ENCODE results near the gene ZNF302.

ZNF302 gene

DNA sequence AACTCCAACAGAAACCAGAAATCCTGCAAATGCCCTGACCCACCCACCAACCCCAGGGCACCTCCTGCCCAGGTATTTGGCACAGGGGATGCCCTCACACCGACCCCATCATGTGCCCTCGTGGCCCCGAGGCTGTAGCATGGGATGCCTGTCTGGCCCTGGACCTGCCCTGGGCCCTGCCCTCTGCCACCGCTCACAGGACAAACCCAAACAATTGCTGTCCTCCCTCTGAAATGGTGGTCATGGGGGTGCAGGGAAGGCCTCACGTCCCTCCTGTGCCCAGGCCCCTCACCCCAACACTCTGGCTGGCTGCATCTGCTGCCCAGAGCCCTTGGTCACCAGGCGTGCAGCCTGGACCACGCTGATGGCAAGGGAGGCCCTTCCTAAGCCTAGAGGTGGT lies 54.5 kb downstream of the ZNF302 start:
- no peak for DNase-seq

DNA sequence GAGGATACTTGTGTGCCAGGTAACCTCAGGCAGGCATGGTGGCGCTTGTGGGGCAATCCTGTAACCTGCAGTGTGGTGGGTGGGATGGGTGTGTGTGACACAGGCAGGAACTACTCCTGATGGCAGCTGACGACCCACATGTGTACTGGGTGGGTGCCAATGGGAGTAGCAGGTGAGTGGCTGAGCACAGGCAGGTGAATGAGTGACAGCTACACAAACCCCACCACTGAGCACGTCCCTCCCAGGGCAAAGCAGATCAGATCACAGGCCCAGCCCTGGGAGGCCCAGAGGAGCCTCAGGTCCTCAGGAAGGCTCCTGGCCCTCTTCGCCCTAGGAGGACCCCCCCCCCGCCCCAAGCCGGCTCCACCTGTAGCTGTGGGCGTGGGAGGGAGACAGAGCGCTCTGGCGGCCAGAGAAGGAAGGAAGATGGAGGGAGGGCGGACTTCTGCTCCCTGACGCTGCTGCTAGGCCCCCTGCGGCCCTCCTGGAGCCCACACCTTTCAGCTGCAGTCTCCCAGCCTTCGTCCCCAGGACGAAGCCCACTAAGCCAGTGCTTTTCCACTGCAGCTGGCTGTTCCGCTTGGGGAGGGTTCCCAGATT lies 55.2 kb downstream of the ZNF302 start:
- DNase-seq, result peak in 1 of 56 donors; percentile 12

DNA sequence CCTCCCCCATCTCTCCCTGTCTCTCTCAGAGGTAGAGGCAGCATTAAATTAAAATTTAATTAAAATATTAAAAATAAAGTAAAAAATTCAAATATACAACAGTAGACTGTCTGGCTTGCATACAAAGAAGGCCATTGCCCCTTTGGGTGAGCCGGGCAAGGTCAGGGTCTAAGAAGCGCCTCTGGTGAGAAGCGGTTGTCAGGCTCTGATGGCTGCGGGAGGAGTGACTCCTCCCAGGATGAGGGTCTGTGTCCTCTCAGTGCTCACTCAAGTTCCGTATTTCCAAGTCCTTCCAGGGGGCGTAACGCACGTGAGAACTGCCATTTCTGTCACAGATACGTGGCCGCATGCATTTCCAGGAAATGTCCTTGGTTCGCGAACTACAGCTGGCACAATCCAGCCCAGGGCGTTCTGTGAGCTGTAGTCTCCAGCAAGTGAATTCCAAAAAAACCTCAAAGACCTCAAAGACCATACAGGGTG lies 55.8 kb downstream of the ZNF302 start:
- DNase-seq, result peak in 18 of 56 donors; percentile 37 to 87 (median 68)

DNA sequence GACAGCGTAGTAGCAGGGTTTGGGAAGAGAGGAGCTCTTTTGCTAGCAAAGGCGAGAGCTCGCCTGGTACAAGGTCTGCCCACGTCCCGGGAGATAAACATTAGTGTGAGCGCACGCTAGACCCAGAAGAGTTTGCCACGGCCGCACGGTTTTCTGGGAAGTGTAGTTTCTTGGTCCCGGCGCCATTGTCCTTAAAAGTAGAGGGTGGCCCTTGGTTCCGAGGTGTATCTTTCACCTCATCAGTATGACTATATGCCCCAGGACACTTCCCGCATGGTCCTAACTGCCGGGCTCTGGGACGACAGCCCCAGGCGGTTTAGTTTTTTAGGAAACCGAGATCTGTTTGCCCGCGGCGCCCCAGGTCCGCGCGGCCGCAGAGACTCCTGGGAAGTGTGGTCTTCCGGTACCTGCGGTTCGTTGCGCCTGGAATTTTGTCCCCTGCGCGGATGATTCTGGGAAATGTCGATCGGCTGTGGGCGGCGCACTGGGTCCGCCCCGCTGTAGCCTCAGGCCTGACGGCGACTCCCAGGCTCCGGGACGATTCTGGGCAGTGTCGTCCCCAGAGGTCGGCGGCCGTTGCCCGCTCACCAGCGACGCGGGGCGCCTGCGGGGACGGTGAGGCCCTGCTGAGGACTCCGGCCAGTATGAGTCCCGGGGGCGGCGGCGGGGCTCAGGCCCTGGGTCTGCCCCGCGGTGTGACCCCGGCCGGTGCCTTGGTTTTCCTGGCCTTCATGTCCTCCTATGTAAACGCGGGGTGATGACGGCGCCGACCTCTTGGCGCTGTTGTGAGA lies 56.5 kb downstream of the ZNF302 start, which contains the start of gene ZNF181:
TSS of gene ZNF181 (plus strand) at position 498 of the 791 bp plus-strand sequence. CDS start 795 bp downstream, outside the sequence.
- DNase-seq, result peak; percentile 49 to 97 (median 88)

DNA sequence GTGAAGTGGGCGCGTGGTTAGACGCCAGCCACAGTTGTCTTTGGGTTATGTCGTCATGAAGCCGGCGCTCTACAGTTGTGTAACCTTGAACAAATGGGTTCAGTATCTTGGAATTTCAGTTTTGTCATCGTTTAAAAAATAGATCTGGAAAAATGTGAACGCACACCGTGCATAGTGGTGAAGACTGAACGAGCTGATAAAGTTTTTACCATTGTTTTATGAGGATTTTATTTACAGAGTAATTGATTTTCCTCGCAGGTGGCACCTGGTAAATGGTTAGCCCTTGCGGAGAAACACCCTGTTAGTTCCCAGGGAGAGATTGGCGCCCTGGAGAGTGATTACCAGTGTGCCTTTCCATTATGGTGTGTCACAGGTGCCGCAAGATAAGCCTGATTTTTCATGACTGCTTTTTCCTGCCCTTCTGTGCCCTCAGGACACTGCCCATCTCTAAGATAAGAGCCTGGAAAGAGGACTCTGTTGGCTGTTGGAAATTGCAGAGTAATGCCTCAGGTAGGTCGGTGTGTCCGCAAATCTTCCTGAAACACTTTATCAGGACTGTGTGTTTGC lies 57.1 kb downstream of the ZNF302 start:
- DNase-seq, result no peak

Data from amygdala (tissue), 56 donors.